Prostate gland (tissue), 2 donors: ENCODE measurements around the gene NID1. TPM values are rescaled to one million over a fixed set of nuclear protein-coding genes. Genes with fewer than 3 reads are reported as not detected.
"Not testable (repeated sequence)": the region's sequence is repeated elsewhere in the genome, so short reads cannot be mapped to it uniquely, and the experiment has no call there.

ENCODE experiments used
- DNase-seq: peaks from one replicate; pipeline ENCODE4 v3.0.0-alpha.2; 2019; ENCODE audit warnings: low spot score
- H3K27ac ChIP-seq, 2 donors: fragments of 200-600 bp; sonication (generic); 2 replicates each; pipeline ENCODE4 v1.5.1; 2017 to 2019
- H3K27me3 ChIP-seq: fragments of 200-600 bp; sonication (generic); replicated peaks from 2 replicates; pipeline ENCODE4 v1.5.1; 2019; ENCODE audit not compliant: insufficient read depth
- H3K36me3 ChIP-seq, 2 donors: fragments of 200-600 bp; sonication (generic); 1 replicate in 1 of 2; 2 replicates in 1 of 2; pipeline versions ENCODE4 v1.5.1 to v1.8.1; 2017 to 2019
- H3K4me1 ChIP-seq: fragments of 200-600 bp; sonication (generic); replicated peaks from 2 replicates; pipeline ENCODE4 v1.5.1; 2019
- H3K4me3 ChIP-seq, 2 donors: fragments of 200-600 bp; sonication (generic); 2 replicates each; pipeline ENCODE4 v1.5.1; 2017 to 2019
- H3K9me3 ChIP-seq: fragments of 200-600 bp; sonication (generic); 2 replicates; pipeline ENCODE4 v1.5.1; 2017
- POLR2A ChIP-seq: fragments of 450-650 bp; IDR thresholded peaks from one replicate; pipeline ENCODE4 v1.6.1; 2016; ENCODE audit warnings: antibody characterized with exemption, mild to moderate bottlenecking
- POLR2AphosphoS5 ChIP-seq: sonication (generic); formaldehyde crosslinking; IDR thresholded peaks from one replicate; pipeline ENCODE4 v1.6.1; 2017; ENCODE audit warnings: antibody characterized with exemption
- WGBS: methylation state at CpG from one replicate; pipeline ENCODE4 v1.1.5; 2018; 5-methylcytosine and 5-hydroxymethylcytosine counted together
- intact Hi-C: fragments of 100-400 bp; cut with DNase I; formaldehyde crosslinking; loops from one replicate; pipeline ENCODE4 v1.14.2; 2022
- total RNA-seq, 2 donors: library from RNA; depleted of rRNA; stranded (reverse); fragments of >200 nt; gene quantifications; one replicate each; pipeline ENCODE4 v1.1.0, GENCODE V29; 2016
- TF ChIP-seq, protein P1 (sequence below), 4 experiments: fragments of 200-600 bp in 2 of 4; fragments of 450-650 bp in 2 of 4; sonication (generic) in 2 of 4; IDR thresholded peaks; 1 replicate in 3 of 4; 2 replicates in 1 of 4; pipeline ENCODE4 v1.5.1; 2016 to 2019; ENCODE audit warnings: antibody characterized with exemption in 4 of 4, mild to moderate bottlenecking in 2 of 4, moderate library complexity in 2 of 4

The NID1 gene
- total RNA-seq, 2 donors from 2014 or later: 21.6 to 74.9 TPM

DNA sequence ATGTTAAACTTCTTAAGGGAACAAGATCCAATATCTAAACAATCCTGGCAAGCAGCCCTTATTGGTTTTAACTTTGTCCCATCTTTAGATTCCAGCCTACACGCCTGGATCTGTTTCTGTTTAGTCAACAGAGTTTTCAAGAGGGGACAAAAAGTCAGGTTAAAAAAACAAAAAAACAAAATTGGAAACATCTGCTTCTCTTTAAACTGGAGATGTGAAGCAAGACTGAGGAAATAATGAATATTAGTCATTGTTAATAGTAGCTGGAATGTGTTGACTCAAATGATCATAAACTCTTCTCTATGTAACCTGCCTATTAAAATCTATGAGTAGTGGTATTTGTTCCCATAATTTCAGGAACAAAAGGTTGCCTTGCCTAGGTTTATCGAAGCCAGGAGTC lies 55.0 kb downstream of the NID1 start:
- no peaks in the 10 kb centered on the region for H3K9me3 ChIP-seq
- H3K4me1 ChIP-seq: no peaks in the 10 kb centered on the region
- no peak overlapping the region for H3K4me3 ChIP-seq
- TF ChIP-seq POLR2AphosphoS5: peak; percentile 44
- TF ChIP-seq POLR2A: no peak
- TF ChIP-seq, protein P1, sequence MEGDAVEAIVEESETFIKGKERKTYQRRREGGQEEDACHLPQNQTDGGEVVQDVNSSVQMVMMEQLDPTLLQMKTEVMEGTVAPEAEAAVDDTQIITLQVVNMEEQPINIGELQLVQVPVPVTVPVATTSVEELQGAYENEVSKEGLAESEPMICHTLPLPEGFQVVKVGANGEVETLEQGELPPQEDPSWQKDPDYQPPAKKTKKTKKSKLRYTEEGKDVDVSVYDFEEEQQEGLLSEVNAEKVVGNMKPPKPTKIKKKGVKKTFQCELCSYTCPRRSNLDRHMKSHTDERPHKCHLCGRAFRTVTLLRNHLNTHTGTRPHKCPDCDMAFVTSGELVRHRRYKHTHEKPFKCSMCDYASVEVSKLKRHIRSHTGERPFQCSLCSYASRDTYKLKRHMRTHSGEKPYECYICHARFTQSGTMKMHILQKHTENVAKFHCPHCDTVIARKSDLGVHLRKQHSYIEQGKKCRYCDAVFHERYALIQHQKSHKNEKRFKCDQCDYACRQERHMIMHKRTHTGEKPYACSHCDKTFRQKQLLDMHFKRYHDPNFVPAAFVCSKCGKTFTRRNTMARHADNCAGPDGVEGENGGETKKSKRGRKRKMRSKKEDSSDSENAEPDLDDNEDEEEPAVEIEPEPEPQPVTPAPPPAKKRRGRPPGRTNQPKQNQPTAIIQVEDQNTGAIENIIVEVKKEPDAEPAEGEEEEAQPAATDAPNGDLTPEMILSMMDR (IDR thresholded peaks at IDR 0.05): no peak
- H3K27ac ChIP-seq: peak overlapping the region; percentile 18 to 31
- H3K36me3 ChIP-seq: no peaks in the 10 kb centered on the region
- DNase-seq: no peak
- no peaks in the 10 kb centered on the region for H3K27me3 ChIP-seq
- intact Hi-C loops: no loop called here
- WGBS: 16% methylated on average over 2 of the region's 2 CpGs

DNA sequence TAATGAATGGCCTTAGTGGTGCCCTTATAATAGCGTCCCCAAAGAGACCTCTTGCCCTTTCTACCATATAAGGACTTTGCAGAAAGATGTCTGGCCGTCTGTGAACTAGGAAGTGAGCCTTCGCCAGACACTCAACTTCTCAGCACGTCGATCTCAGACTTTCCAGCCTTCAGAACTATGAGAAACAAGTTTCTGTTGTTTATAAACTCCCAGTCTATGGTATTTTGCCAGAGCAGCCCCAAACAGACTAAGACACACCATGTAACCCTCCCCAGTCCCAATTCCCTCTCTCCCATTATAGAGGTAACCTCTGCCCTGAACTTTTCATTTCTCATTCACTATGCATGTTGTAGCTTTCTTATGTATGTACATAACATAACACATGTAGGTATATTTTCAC lies 55.7 kb downstream of the NID1 start:
- Histone ChIP-seq H3K9me3 (no peaks in the 10 kb centered on the region), H3K4me3 (no peak overlapping the region), H3K27ac (peak overlapping the region; percentile 18 to 37), H3K27me3 (no peaks in the 10 kb centered on the region), H3K4me1 (no peaks in the 10 kb centered on the region), H3K36me3 (no peaks in the 10 kb centered on the region)
- no peak for TF ChIP-seq POLR2AphosphoS5
- no peak for TF ChIP-seq POLR2A
- DNase-seq: no peak
- intact Hi-C loops: no loop called here
- WGBS: 46% methylated on average over 5 of the region's 5 CpGs

DNA sequence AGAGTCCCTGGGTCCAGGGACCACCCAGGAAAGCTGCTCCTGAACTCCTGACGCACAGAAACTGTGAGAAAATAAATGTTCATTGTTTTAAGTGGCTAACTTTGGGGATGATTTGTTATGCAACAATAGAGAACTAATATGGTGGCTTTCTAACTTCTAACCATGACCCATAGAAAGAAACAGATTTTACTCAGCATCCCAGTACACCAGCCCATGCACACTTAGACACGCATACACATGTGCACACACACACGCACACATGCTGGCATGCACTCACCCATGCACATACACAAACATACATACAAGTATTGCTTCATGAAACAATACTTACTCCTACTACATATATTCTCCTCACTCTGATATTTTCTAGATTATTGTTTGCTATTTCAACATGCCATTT lies 57.1 kb downstream of the NID1 start:
- H3K4me3 ChIP-seq: no peak overlapping the region
- no peak for TF ChIP-seq POLR2A
- TF ChIP-seq POLR2AphosphoS5: no peak
- TF ChIP-seq, protein P1 (IDR thresholded peaks at IDR 0.05): no peak
- H3K4me1 ChIP-seq: no peaks in the 10 kb centered on the region
- H3K36me3 ChIP-seq: no peaks in the 10 kb centered on the region
- no peak for DNase-seq
- WGBS: 94% methylated on average over 3 of the region's 3 CpGs
- H3K27ac ChIP-seq: no peak overlapping the region
- intact Hi-C loops: no loop called here
- no peaks in the 10 kb centered on the region for H3K27me3 ChIP-seq
- H3K9me3 ChIP-seq: no peaks in the 10 kb centered on the region

DNA sequence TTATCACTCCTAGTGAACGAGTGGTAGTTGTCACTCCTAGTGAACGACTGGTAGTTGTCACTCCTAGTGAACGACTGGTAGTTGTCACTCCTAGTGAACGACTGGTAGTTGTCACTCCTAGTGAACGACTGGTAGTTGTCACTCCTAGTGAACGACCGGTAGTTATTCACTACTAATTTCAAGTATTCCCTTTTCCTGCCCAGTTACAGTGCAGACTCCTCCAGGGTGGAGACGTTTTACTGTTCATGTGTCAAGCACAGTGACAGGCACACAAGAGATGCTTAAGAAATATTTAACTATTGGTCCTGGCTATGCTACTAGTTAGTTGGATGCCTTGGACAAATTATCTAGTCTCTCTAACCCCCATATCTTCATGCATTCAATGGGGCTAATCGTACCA lies 61.8 kb downstream of the NID1 start:
- WGBS: 79% methylated on average over 9 of the region's 9 CpGs
- DNase-seq, H3K36me3 ChIP-seq, H3K4me1 ChIP-seq, H3K27ac ChIP-seq, H3K27me3 ChIP-seq, intact Hi-C loops, H3K9me3 ChIP-seq, H3K4me3 ChIP-seq: not testable (repeated sequence)

DNA sequence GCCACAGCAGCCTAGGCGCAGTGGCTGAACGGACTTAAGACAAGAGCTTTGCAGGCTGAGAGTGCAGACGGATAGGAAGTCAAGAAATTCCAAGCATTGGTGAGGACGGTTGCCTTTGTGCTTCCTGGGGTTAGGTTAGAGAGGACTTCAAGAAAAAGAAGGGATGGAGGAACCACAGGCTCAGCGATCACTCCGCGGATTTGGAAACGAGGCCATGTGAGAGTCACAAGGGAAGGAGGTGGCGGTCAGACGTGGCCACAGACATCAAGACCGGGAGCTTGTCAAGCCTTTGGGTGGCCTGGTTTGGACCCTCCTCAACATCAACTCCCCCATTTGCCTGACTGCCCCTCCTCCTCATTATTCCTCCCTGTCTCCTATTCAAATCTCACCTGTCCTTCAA lies 62.3 kb downstream of the NID1 start:
- H3K9me3 ChIP-seq: no peaks in the 10 kb centered on the region
- TF ChIP-seq POLR2A (no peak), POLR2AphosphoS5 (no peak)
- TF ChIP-seq, protein P1 (IDR thresholded peaks at IDR 0.05): no peak
- no peak overlapping the region for H3K4me3 ChIP-seq
- no peaks in the 10 kb centered on the region for H3K4me1 ChIP-seq
- H3K36me3 ChIP-seq: no peaks in the 10 kb centered on the region
- intact Hi-C loops: no loop called here
- H3K27me3 ChIP-seq: no peaks in the 10 kb centered on the region
- H3K27ac ChIP-seq: no peak overlapping the region
- no peak for DNase-seq
- 88% methylated on average over 11 of the region's 11 CpGs for WGBS

DNA sequence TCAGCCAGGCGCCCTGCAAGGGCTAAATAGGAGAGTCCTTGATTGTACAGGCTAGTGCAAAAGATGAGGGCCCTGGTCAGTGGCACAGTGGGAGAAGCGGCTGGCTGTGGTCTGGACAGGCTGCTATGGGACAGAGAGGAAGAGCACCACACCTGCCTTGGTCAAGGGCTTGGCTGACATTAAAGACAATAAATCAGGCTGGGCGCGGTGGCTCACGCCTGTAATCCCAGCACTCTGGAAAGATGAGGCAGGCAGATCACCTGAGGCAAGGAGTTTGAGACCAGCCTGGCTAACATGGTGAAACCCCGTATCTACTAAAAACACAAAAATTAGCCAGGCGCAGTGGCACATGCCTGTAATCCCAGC lies 62.9 kb downstream of the NID1 start:
- Histone ChIP-seq H3K36me3 (no peaks in the 10 kb centered on the region), H3K27ac (no peak overlapping the region), H3K4me3 (no peak overlapping the region), H3K27me3 (no peaks in the 10 kb centered on the region), H3K4me1 (no peaks in the 10 kb centered on the region), H3K9me3 (no peaks in the 10 kb centered on the region)
- WGBS: 94% methylated on average over 7 of the region's 7 CpGs
- intact Hi-C loops: no loop called here
- DNase-seq: no peak
- TF ChIP-seq POLR2AphosphoS5 (no peak), POLR2A (no peak)
- TF ChIP-seq, protein P1 (IDR thresholded peaks at IDR 0.05): no peak
